Measurements from ENCODE around the gene LEF1. TPM values are rescaled to one million over a fixed set of nuclear protein-coding genes. Genes with fewer than 3 reads are reported as not detected.

LEF1 gene
- total RNA-seq, 4 donors from 2014 or later = 2.2 to 8.3 (median 3.7) TPM

GRCh38 chr4:108044951-108045686 lies 123.6 kb downstream of the LEF1 start:
- TF ChIP-seq, protein P1, sequence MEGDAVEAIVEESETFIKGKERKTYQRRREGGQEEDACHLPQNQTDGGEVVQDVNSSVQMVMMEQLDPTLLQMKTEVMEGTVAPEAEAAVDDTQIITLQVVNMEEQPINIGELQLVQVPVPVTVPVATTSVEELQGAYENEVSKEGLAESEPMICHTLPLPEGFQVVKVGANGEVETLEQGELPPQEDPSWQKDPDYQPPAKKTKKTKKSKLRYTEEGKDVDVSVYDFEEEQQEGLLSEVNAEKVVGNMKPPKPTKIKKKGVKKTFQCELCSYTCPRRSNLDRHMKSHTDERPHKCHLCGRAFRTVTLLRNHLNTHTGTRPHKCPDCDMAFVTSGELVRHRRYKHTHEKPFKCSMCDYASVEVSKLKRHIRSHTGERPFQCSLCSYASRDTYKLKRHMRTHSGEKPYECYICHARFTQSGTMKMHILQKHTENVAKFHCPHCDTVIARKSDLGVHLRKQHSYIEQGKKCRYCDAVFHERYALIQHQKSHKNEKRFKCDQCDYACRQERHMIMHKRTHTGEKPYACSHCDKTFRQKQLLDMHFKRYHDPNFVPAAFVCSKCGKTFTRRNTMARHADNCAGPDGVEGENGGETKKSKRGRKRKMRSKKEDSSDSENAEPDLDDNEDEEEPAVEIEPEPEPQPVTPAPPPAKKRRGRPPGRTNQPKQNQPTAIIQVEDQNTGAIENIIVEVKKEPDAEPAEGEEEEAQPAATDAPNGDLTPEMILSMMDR (IDR thresholded peaks at IDR 0.05) = no peak
- DNase-seq (ENCODE audit: low spot score) (no peak), ATAC-seq (ENCODE audit: low FRiP score) (peak; percentile 63)

DNA sequence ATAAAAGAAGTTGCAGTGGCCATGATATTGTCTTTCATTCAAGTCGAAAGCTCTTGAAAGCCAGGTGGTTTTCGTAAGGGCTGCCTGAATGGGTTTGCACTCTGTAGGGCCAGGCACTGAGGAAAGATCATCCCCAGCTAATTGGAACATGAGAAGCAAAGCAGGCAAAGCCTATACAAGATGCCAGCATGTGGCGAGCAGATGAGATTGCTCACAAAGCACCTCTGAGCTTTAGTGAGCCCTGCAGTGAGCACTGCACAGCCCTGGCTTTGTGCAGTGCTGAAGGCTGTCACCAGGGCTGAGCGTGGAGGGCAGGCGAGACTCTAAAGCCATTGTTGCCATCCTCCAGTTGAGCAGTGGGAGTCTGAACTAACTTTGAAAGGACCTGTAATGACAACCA lies 125.2 kb downstream of the LEF1 start:
- ATAC-seq (ENCODE audit: low FRiP score) (no peak), DNase-seq (ENCODE audit: low spot score) (no peak)
- TF ChIP-seq, protein P1 (IDR thresholded peaks at IDR 0.05) = no peak

DNA sequence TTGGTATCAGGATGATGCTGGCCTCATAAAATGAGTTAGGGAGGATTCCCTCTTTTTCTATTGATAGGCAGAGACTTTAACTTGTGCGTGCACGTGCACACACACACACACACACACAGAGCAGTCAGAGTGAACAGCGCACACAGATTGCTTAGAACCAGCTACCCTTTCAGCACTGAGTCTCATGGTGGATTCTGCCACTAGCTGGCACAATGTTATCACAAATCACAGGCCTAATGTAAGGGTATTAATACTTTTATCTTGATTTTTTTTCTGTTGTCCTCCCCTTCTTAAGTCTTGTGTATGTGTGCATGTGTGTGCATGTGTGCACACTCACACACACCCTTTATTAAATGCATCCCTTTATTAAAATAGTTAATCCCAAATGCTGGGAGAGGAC lies 125.8 kb downstream of the LEF1 start:
- ATAC-seq (ENCODE audit: low FRiP score) (no peak), DNase-seq (ENCODE audit: low spot score) (no peak)
- TF ChIP-seq, protein P1 (IDR thresholded peaks at IDR 0.05) = no peak

DNA sequence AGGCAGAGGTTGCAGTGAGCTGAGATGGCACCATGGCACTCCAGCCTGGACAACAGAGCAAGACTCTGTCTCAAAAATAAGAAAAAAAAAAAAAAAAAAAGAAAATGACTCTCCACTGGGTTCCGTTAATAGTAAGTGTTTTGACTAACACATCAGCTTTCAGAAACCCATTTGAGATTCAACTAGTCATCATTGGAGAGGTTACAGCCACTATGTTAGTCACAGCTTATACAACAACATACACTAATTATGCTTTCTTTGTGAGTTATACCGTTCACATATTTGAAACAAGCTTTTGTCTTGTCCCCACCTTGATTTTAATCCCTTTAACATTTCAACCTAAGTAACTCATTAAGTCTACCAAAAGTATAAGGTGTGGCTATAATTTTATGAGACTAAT lies 130.8 kb downstream of the LEF1 start:
- ATAC-seq (ENCODE audit: low FRiP score) (no peak), DNase-seq (ENCODE audit: low spot score) (no peak)
- TF ChIP-seq, protein P1 (IDR thresholded peaks at IDR 0.05) = no peak

DNA sequence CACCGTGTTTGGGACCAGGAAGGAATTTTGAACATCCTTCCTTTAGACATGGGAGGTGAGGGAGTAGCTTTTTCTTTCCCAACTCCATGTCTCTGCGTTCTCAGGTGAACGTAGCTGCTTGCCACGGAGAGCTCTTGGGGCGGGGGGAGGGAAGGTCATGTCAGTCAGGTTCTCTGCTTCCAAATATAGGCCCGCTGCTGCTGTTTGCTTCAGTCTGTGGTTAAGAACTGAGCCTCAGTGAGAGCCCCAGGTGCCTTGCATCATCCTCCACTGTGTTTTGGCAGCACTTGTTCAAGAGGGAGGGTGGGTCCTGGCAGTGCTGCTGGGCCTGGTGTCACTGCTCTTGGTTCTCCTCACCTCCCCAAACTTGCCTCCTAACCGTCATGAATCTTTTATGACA lies 132.5 kb downstream of the LEF1 start:
- DNase-seq (ENCODE audit: low spot score) (no peak), ATAC-seq (ENCODE audit: low FRiP score) (no peak)
- TF ChIP-seq, protein P1 (IDR thresholded peaks at IDR 0.05) = no peak

DNA sequence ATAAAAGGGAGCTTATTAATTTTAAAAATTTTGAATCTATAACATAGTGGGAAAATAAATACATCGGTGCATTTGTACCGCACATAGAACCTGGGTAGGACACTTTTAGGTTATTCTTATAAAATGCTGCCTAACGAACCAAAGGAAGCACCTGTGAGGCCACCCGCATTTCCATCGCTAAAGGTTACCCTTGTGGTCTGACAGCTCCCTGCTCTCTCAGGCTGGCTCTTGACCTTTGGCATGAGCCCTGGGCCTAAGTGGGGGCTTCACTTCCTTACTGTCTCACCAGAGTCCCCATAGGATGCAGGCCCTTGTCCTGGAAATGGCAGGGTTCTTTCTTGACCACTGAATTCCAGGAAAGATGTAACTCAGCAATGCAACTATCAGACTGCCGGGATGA lies 133.0 kb downstream of the LEF1 start:
- DNase-seq (ENCODE audit: low spot score) = no peak
- TF ChIP-seq, protein P1 (IDR thresholded peaks at IDR 0.05) = no peak
- no peak for ATAC-seq (ENCODE audit: low FRiP score)

DNA sequence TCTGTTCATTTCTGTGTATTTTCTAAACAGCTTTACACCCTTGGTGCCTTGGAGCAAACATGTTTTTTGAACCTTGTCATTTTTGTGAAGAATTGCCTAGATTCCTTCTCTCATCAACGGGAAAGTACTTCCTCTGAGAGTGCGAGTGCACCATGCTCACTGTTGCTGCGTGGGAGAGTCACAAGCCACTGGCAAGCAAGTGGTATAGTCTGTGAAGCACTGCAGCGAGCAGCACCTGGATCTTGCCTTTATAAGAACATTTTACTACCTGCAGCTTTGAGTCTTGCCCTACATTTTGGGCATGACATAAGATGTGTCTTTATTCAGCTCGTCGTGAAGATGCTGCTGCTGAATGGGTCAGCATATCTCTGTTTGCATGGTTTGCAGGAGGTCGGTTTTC lies 134.2 kb downstream of the LEF1 start:
- TF ChIP-seq, protein P1 (IDR thresholded peaks at IDR 0.05) = no peak
- ATAC-seq (ENCODE audit: low FRiP score) (no peak), DNase-seq (ENCODE audit: low spot score) (no peak)
